NCI-H524 (cell line): ENCODE data around the gene AZU1.
"Not testable (repeated sequence)": the region's sequence is repeated elsewhere in the genome, so short reads cannot be mapped to it uniquely, and the experiment has no call there.

ENCODE experiments used
- DNase-seq, 2 experiments: peaks; one replicate each; lab custom pipeline; 2025; lab: John Stamatoyannopoulos, UW

The AZU1 gene

DNA sequence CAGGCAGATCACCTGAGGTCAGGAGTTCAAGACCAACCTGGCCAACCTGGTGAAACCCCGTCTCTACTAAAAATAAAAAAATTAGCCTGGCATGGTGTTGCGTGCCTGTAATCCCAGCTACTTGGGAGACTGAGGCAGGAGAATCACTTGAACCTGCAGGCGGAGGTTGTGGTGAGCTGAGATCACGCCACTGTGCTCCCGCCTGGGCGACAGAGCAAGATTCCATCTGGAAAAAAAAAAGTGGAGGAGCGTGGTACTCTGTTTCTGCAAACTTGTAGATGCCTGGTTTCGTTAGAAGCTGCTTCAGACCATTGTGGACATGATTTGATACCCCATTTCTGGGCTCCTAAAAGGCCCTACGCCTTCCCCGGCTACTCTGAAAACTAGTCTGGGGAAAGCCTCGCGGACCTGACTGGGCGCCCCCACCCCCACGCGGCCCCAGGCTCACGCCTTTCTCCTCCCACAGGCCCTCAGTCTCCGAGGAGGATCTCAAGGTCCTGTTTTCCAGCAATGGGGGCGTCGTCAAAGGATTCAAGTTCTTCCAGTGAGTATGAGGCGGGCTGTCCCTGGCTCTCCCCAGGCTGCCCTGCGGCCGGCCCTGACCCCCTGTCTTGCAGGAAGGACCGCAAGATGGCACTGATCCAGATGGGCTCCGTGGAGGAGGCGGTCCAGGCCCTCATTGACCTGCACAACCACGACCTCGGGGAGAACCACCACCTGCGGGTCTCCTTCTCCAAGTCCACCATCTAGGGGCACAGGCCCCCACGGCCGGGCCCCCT lies 17.4 kb upstream of the AZU1 start:
- no peak for DNase-seq

DNA sequence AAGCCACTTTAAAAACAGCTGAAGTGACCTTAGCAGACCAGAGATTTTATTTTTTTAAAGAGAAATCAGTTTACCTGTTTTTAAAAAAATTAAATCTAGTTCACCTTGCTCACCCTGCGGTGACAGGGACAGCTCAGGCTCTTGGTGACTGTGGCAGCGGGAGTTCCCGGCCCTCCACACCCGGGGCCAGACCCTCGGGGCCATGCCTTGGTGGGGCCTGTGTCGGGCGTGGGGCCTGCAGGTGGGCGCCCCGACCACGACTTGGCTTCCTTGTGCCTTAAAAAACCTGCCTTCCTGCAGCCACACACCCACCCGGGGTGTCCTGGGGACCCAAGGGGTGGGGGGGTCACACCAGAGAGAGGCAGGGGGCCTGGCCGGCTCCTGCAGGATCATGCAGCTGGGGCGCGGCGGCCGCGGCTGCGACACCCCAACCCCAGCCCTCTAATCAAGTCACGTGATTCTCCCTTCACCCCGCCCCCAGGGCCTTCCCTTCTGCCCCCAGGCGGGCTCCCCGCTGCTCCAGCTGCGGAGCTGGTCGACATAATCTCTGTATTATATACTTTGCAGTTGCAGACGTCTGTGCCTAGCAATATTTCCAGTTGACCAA lies 16.7 kb upstream of the AZU1 start:
- no peak for DNase-seq

DNA sequence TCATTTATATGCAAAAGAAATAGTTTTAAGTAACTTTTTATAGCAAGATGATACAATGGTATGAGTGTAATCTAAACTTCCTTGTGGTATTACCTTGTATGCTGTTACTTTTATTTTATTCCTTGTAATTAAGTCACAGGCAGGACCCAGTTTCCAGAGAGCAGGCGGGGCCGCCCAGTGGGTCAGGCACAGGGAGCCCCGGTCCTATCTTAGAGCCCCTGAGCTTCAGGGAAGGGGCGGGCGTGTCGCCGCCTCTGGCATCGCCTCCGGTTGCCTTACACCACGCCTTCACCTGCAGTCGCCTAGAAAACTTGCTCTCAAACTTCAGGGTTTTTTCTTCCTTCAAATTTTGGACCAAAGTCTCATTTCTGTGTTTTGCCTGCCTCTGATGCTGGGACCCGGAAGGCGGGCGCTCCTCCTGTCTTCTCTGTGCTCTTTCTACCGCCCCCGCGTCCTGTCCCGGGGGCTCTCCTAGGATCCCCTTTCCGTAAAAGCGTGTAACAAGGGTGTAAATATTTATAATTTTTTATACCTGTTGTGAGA lies 16.1 kb upstream of the AZU1 start:
- no peak for DNase-seq

GRCh38 chr19:812049-812746 lies 15.4 kb upstream of the AZU1 start:
- DNase-seq: no peak

- no peak for DNase-seq
Observed at GRCh38 chr19:812747-813218, 14.9 kb upstream of the AZU1 start.

DNA sequence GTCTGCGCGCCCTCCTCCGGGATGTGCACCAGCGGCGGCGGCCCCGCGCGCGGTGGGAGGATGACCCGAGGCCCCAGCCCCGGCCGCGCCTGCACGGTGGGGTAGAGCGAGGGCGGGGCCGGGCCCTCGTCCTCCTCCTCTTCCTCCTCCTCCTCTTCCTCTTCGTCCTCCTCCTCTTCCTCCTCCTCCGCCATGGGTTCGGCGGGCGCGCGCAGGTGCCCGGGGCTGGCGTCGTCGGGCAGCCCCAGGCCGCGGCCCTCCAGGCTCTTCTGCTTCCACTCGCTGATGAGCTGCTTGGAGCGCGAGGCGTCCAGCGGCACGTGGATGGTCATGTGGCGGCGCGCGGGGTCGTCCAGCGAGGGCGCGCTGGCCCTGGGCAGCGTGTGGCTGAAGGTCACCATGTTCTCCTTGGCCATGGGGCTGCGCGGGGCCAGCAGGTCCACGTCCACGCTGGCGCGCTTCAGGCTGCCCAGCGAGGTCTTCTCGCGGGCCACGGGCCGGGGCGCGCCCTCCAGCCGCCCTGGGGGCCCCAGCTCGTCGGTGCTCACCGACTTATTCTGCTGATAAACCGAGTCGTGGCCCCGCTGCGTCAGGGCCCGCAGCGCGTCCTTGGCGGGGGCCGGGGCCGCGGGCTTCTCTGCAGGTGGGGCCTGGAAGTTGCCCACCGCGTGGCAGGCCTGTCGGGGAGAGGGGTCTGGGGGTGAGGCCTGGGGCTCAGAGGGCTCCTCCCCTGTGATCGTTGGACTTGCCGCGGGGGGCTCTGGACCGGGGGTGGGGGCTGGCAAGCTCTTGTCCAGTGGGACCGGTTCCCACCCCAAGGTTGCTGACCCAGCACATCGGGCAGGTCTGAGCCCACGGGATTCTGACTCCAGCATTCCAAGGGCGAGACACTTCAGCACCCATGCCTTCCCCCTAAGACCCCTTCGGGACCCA lies 14.2 kb upstream of the AZU1 start:
- DNase-seq: no peak

- no peak for DNase-seq
Observed at GRCh38 chr19:814152-815078, 13.2 kb upstream of the AZU1 start.

DNA sequence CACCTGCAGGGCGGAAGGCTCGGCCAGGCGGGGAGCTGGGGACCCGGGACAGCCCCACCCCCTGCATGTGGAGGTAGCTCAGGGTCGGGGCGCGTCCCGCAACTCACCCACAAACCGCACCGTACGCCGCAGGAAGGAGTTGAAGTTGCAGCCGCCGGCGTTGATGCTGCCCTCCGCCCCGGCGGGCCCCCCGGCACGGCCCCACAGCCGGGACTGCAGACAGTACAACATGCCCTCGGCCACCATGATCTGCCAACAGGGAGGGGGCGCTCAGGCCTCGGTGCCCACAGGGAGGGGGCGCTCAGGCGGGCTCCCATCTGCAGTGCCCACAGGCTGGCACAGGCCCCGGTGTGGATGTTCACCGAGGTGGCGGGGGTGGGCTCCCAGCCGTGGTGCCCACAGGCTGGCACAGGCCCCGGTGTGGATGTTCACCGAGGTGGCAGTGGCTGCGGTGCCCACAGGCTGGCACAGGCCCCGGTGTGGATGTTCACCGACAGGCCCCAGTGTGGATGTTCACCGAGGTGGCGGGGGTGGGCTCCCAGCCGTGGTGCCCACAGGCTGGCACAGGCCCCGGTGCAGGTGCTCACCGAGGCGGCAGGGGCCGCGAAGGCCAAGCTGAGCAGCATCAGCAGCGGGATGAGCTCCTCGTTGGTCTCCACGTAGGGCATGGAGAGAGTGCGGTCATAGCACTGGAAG lies 12.4 kb upstream of the AZU1 start:
- DNase-seq: no peak

DNA sequence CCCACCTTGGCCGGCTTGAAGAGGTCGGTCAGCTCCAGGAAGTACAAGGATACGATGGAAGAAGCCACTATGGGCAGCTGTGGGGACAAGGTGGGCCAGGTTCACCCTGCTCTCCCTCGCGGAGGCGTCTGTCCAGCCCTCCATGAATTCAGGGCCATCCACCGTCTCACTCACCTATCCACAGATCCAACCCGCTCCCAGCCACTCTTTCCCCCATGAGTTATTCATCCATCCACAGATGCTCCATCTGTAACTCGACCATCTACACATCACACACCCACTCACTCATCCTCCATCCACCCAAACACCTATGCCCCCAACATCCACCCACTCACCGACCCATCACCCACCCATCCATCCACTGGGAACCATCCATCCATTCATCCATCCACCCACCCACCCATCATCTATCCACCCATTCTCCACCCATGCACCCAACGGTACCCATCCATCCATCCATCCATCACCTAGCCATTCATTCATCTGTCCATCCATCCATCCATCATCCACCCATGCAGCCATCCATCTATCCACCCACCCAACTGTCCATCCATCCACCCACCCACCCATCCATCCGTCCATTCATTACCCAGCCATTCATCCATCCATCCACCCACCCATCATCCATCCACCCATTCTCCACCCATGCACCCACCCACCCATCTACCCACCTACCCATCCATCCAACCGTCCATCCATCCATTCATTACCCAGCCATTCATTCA lies 11.7 kb upstream of the AZU1 start:
- DNase-seq: no peak

GRCh38 chr19:816500-816857 lies 11.2 kb upstream of the AZU1 start:
- DNase-seq: no peak

- not testable (repeated sequence) for DNase-seq
Observed at GRCh38 chr19:820212-820611, 7.4 kb upstream of the AZU1 start.

DNA sequence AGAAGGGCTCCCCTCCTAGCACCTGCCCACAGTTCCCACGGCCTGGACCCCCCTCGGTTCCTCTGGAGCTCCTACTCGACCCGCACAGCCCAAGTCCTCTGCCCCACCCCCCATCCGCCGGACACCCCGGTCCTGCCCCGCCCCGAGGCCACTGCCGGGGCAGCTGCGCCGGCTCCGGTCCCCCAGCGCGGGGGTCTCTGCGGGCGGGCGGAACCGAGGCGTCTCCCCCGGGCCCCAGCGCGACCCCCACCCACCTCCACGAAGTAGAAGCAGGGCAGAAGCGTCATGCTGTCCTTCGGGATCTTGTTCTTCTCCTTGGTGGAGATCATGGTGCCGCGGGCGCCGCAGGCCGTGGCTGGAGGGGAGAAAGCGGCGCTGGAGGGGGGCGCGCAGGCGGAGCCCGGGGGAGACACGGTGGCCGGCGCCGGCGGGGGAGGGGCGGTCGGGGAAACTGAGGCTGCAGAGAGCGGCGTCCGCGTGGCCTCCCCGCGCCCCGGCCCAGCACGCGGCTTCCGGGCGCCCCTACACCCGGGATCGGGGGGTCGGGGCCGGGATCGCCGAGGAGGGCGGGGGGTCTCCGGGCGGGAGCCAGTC lies 6.3 kb upstream of the AZU1 start:
- no peak for DNase-seq

GRCh38 chr19:821825-822503 lies 5.7 kb upstream of the AZU1 start, which contains the start of gene PLPPR3:
PLPPR3 (minus strand) TSS chr19:821955; CDS start chr19:821559, 396 bp downstream.
- no peak for DNase-seq

DNA sequence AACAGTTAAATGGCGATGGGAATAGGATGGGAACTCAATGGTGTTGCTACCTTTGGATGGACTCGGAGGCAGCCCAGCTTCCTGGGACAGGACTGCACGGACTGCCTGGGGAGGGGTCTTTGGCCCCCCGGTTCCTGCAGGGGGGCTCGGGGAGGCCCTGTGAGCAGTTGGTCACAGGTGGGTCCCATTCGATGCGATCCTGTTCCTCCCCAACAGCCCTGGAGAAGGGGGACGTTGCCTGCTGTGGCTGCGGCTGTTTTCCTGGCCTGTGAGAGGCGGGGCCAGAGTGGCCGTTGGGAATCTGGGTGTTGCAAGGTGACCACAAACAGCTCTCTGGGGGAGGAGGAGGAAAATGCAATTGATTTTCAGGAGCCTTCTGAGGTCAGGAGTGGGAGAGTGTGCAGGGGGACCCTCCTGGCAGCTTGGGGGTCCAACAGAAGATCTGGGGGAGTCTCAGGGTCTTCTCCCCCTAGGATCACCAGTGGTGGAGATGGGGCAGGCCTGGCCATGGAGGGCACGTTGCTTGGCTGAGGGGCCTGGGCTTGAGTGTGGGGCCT lies 4.0 kb upstream of the AZU1 start:
- no peak for DNase-seq

DNA sequence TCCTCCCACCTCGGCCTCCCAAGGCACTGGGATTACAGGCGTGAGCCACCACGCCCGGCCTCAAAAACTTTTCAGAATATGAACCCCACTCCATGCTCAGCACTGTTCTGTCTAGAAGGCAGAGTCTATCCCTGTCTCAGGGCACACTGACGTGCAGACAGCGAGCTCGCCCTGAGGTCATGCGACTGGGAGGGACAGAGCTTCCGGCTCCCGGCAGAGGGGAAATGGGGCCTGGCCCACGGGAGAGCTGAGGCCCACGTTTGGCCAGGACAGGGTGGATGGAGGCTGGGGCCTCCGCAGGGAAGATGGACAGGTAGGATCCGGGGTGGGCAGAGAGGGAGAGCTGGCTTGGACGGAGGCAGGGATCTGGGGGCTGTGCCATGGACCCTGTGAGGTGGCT lies 2.8 kb upstream of the AZU1 start:
- DNase-seq: no peak

GRCh38 chr19:825897-826644 lies 1.6 kb upstream of the AZU1 start:
- DNase-seq: no peak

DNA sequence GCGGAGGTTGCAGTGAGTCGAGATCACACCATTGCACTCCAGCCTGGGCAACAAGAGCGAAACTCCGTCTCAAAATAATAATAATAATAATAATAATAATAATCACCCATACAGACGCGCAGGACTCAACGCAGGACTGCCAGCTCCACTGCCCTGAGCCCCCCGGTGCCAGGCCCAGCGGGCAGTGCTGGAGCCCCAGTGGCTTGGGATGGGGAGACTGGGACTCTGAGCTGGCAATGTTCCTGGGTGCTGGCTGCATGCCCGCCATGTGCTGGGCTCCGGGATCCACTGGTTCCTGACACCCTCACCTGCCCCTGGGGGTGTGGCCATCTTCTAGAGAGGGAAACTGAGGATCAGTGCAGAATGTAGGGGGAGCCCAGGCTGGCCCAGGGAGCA lies 325 bp upstream of the AZU1 start:
- no peak for DNase-seq
